Measurements from ENCODE around the gene PAM.

GRCh38 chr5:102895976-102896375 lies 140.9 kb downstream of the PAM start:
- TF ChIP-seq CTCF (IDR thresholded peaks at IDR 0.05; ENCODE audit: extremely low read depth in 1 of 2, insufficient read depth in 1 of 2, low read depth in 1 of 2, low read length in 2 of 2): no peak
- no peak for TF ChIP-seq POLR2AphosphoS5 (IDR thresholded peaks at IDR 0.05; ENCODE audit: insufficient read depth, low read depth, low read length)
- no peak for TF ChIP-seq FOS (IDR thresholded peaks at IDR 0.05; ENCODE audit: borderline replicate concordance, insufficient read depth, low read length)
